ENCODE results near the gene MLC1.

MLC1 gene

DNA sequence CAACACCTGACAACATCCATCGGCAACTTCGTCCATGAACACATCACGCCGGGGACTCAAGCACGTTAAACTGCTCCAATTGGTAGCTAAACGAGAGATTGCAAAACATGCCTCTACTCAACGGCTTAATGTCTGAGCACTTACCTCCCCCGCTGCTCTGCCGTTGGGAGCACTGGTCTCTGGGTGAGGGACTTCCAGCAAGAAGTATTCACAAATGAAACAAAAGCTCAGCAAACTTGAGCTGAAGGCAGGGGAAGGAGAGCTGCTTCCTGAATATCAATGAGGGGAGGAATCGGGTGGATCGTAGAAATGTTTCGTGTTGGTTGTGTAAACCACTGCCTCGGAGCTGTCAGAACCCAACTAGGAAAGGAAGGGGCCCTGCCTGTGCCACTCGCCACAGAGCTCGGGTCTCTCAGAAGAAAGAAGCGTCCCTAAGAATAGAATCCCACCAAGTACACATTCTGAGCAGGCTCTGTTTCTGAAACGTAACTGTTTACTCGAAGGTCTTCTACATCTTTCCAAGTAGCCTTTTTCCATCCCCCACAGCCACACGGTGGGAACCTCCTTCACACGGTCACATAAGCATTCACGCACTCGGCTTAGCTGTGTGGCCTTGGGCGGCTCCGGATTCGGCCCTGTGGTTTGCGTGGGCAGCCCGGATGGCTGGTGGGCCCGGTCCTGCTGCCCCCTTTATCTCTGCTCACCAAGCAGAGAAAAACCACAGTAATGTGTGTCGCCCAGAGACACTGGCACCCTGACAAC, at the start of gene MLC1:
Gene MLC1 (minus strand): TSS at position 216 of the 762 bp plus-strand sequence. CDS start 524 bp downstream, outside the sequence.
- DNase-seq: peak in 25 of 56 donors; percentile 3 to 64 (median 29)

DNA sequence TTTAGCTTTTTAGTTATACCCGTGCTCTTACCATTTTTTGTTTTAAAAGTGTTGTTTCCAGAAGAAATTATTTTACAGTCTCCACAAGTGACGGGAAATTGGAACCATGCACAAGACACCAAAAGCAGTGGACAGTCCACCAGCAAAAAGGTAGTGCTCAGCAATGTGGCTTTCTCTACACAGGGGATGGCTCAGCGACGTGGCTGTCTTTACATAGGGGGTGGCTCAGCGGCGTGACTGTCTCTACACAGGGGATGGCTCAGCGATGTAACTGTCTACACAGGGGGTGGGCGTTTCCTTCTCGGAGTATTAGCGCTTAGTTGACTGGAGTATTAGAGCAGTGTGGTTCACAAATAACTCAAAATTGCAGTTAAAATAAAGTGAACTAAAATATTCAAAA, 49.3 kb upstream of the MLC1 start:
- DNase-seq: no peak

DNA sequence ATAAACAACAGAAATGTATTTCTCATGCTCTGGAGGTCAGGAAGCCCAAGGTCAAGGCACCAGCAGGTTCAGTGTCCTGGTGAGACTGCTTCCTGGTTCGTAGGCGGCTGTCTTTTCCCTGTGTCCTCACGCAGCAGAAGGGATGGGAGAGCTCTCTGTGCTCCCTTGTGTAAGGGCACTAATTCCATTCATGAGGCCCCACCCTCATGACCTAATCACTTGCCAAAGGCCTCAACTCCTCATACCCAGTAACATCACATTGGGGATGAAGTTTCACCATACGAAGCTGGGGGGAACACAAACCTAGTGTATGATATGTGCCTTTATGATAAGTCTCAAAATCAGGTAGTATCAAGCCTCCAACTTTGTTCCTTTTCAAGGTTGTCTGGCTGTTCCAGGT, 46.7 kb upstream of the MLC1 start:
- DNase-seq: no peak

DNA sequence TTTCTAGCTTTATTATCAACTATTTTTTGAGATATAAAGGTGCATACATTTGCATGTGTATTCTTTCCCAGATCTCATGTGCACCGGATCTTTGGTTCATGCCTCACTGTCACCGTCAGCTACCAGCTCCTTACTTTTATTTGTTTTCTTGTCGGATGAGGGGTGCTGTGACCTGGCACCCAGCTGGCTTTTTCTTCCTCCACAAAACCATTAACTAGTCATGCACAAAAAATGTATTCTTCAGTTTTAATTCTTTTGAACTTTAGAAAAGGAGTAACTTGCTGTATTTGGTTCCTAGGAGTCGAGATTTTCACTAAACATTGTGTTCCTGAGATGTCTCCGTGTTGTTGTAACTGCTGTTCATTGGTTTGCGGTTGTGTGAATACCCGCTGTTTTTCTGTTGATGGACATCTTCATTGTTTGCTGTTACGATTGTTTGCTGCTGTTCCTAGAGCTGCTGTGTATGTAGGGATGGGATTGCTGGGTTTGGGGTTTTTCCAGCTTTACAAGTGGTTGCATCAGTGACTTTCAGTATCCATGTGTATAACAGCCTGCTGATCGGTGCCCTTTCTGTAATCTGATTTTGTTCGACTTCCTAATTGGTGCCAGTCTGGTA, 44.0 kb upstream of the MLC1 start:
- no peak for DNase-seq

DNA sequence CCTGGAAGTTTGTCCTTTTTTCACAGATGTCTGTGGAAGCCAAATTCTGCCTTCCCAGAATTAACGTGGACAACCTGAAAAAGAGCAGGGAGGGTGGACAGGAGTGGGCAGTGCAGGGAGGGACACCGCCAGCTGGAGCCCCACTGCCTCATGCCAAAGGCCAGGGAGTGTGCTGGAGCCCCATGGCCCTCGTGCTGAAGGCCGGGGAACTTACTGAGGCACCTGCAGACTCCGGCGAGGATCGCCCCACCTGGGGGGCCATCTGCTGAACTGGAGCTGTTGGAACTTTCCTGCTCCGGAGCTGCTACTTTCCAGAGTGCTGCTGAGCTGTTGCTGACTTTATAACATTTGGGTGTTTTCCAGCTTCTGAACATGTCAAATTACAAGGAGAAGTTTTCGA, 39.8 kb upstream of the MLC1 start:
- DNase-seq: no peak

DNA sequence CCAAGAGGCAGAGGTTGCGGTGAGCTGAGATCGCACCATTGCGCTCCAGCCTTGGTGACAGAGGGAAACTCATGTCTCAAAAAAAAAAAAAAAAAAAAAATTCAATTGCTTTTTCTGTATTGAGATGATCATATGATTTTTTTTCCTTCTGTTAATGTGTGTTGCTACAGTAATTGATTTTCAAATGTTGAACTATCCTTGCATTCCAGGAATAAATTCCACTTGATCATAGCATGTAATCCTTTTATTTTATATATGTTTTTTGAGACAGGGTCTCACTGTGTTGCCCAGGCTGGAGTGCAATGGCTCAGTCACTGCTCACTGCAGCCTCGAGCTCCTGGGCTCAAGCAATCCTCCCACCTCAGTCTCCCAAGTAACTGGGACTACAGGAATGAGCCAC, 37.9 kb upstream of the MLC1 start:
- no peak for DNase-seq

DNA sequence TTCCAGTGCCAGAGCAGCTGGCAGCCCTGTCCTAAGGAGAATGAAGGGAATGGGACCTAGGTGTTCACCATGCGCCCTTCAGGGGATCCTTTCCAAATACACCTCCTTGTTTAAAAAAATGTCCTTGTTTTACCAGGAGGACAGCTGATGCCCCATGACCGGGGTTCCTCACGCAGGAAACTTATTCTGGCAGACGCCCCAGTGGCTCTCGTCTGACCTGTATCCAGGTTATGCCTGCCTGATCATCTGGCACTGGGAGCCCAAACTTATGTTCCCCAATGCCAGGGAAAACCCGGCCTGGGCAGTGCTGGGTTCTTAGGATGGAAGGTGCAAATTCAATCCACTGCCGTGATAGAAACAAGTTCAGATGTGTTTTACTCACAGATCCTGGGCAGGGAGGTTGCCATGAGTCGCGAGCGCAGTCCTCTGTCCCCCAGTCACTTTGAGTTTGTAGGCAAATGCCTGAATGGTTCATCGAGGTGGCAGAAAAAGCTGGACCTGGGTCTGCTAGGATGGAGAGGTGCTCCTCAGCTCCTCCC, 36.0 kb upstream of the MLC1 start:
- DNase-seq: no peak

DNA sequence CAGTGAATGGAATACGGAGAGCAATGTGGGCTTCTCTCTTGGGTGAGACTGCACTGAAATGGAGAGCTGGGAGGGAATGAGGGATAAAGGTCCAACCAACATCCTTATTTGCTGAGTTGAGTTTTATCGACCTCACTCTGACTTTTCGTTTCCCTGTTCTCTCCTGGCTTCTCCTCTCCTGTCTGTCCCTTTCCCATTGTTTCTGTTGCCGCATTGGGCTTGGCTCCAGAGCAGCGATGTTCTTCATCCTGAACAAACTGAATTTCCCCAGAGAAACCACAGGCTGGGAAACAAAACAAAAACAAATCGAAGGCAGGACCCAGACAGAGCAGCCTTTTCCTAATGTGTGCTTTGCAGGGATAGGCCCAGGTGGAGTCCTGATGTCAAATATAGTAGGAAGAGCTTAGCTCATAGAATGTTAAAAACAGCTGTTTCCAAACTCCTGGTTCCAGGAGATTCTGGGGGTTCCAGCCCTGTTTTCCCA, 34.6 kb upstream of the MLC1 start:
- DNase-seq: no peak

DNA sequence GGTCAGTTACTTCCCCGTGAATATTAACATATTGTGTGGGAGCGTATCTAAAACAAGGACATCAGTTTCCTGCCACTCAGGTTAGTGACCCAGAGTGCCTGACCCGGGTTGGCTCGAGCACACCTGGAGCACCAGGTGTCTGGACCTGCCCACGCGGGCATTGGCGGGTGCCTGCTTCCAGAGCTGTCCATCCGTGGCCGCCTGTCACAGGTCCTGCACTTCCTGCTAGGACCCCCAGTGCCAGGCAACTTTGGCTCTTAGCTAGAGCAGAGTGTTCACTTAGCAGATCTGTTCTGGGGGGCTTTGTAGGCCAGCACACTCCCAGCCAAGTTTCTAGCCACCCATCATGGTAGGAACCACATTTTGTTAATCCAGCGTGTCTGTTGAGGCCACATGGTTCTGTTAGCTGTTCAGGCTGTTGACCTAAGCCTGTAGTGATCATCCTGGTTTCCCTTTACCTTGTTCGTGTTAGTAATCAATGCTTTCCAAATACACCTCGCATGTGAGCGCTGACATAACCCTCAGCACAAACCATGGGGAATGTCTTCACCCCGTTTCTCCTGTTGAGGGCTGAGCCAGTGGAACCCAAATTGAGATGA, 34.0 kb upstream of the MLC1 start:
- DNase-seq: no peak

DNA sequence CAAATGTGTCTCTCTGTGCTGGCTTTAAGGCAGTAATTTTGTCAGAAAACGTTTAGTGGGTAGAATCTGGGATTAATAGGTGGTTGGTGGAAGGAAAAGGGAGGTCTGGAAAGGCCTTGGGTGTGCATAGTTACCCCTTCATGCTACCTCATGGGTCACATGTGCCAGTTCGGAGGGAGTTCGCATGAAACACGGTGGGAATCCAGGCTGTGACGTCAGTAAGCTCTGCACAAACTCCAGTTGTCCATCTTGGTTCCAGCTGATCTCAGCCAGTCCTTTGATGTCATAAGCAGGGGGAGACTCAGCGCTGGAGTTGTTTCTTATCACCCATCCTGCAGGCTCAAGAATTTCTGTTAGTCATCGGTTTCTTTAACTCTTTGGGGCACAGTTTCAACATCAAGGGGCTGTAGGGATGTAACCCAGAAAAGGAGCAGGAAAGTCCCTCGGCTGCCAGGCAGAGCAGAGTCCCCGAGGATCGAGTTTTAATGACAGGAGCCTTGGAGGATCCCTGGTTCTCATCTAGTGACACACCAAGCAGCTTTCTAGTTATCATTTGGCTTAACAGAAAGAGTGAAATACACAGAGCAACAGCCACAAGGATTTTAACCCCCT, 33.4 kb upstream of the MLC1 start:
- no peak for DNase-seq

DNA sequence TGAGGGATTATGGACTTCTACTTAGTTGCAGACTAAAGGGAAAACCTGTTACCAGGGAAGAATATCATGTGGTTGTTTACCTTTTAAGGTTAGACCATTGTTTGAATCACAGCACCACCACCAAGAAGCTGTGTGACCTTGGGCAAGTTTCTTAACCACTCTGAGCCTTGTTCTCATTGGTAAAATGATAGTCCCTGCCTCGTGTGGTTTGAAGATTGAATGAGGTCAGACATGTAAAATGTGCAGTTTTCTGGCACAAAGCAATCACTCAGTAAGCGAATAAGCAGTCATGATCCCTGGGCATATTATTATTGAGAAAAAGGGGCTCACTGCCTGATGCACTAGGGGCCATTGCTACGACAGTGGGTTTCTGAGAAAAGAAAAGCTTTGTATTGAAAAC, 32.9 kb upstream of the MLC1 start:
- DNase-seq: no peak

DNA sequence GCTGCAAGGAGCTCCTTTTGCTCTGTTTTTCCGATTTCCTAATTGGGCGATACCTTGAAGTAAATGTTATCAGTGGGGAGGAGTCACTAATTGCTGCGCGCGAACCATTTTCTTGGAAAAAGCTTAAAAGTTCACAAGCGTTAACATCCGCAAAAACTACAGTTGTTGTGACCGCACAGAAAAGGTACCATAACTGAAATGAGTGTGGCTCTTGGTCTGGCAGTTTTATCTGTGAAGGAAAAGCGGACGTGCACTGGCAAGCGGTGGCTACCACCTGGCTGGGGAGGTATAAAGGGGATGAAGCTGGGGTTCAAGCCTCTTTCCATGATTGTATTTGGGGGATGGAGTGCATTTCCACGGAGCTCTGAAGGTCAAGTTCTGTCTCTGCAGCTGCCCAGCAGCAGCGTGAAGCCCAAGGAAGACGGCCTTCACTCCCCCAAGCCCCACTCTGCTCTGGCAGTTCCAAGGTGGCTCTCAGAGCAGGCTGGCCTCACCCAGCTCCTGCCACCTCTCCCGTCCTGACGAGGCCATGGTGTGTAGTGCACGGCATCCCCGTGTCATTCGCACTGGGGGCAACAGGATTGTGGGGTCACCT, 32.0 kb upstream of the MLC1 start:
- DNase-seq: no peak

DNA sequence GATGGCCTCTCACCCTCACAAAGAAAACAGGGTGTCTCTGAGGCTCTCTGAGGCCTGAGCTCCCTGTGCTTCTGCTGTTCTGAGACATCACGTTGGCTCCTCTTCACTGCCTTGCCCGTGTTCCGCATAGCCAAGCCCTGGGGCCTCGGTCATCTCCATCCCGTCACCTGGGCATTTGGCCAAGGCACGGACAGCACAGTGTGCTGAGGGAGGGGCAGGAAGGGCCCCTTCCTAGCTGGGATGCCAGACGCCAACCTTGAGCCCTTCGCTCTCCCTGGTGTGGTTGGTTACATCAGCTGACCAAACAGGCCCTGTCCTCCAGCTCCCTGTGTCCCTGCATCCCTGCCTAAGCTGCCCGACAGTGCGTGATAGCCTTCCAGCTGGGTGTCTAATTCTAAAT, 30.5 kb upstream of the MLC1 start:
- no peak for DNase-seq

DNA sequence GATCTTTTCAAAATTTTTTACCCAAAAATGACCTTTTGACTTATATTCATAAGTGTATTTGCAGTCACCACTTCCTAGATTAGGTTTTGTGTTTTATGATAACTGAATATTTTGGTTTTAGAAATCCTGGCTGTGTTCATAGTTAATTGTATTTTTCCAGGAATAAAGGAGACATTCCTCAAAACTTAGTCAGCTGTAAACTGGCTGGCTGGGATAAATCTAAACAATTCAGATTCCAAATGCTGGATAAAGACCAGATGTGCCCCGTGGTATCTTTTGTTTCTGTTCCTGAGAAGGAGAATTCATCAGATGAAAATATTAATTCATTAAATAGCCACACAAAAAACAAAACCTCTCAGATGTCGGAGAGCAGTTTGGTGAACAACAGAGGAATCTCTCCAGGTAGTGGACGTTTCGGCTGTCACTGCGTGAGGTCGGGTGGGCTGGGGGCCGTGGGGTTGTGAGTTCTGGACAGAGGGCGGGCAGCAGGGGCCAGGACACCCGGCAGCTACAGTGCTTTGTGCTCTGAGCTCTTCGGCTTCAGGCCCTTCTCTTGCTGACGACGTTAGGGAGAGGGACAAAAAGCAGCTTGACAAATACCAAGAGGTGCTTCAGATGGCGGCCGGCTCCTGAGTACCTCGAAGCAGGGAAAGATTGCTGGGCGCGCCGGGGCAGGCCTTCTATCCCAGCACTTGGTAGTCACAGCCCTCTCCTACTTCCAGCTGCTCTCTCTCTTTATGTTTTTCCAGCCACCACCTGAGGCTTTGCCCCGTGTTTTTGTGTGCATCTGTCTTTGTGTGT, 29.2 kb upstream of the MLC1 start:
- no peak for DNase-seq

DNA sequence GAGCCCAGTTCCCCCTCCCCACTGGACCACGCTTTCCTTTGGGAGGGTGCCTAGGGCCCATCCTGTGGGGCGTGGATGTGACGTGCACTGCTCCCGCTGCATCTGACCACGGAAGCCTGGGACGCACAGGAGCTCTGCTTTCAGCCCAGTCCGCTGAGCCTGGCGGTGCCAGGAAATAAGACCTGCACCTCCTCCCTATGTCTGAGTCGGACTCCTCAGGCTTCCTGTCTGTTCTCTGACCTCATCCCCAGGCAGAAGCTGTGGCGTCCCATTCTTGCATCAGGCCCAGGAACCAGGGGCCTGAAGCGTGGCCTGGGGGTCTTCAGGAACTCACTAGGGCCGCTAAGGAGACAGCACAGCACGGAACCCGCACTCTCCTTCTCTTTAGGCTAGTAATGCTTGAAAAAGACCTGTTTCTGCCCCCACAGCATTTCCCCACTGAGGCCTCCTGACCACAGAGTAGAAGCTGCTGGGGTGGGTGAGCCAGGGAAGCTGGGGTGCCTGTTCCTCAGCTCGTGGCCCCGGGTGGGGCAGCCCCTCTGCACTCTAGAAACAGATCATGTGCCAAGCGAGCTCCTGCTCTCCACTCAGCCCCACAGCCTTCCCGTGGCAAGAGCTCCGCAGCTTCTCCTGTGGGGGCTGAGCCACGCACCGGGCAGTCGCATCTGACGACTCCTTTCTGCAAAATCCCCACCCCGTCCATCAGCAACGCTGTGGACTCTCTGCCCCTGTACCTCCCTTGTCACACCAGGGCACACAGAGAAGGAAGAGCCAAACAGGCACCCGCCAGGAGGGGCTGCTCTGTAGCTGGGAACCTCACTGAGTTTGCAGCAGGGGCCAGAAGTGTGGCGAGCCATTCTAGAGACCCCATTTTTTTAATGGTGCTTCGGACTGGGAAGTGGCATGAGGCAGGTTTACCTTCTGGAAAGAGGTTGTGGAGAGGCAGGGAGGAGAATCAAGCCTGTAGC, 27.2 kb upstream of the MLC1 start:
- peak in 1 of 56 donors; percentile 27 for DNase-seq

DNA sequence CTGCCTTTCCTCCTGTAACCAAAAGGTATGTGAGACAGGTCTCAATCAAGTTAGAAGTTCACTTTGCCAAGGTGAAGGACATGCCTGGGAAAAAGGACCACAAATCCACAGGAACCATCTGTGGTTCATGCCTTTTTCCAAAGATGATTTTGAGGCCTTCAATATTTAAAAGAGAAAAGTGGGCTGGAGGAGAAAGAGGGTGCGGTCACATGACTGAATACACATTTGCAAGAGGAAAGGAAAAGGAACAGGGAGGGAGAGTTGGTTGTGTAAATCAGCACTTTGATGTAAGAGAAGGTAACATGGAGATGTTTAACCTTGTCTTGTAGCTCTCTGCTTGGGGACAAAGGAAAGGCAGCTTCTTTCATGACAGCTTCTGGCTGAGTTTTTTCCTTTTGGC, 25.8 kb upstream of the MLC1 start:
- DNase-seq: no peak

DNA sequence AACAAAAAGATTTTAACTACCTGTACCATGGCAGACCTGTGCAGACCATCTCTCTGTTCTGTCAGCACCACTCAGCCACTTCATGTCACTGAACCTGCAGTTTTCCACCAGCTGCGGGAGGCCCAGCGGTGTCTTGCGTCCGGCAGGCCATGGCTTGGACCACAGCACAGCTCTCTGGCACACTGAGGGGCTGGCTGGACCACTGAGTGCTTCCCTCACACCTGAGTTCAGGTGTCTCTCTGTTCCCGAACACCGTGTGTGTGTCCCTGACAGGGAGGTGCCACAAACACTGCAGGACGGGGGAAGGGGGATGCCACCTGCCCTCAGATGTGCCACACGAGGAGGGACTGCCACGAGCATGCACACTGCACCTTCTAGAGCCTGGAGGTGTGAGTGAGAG, 22.3 kb upstream of the MLC1 start:
- no peak for DNase-seq

DNA sequence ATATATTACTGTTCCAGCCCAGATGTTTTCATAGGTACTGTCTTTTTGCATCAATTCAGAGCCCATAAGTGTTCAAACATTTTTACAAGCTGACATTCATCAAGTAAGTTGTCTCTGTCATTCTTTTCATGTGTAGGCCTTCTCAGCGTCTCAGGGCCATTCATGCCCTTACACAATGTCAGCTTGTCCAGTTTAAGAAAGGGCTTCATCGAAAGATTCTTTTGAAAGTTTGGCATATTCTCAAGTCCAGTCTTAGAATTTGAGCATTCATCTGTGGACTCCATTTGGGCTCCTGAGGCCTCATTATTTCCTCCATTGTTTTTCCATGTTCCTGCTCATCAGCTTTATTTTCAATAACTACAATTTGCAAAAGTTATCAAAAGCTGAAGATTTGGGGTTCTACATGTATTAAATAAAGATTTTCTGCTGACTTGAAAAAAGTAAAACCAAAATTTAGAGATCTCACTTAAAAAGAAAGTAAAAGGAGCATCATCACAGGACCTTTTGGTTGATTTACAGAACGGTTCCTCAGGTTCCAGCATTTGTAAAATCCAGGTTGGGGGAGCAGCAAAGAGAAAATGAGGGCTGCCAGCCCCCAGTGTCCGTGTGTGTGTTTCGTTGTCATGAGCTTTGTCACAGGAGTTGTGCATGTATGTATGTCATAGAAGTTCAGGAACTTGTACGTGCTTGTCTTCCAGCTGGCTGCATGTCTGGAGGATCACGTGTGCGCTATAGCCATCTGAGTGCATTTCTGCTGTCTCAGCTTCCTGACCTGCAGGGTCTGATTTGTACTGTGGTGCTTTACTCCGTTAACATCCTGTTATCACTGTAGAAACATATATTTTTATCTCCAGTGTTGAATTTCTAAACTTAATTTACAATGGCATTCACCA, 20.2 kb upstream of the MLC1 start:
- no peak for DNase-seq

All from nucleus accumbens (tissue), 56 donors.